ENCODE data around the gene SYTL3. TPM values are rescaled to one million over a fixed set of nuclear protein-coding genes. Genes with fewer than 3 reads are reported as not detected.

The SYTL3 gene
- total RNA-seq, 1 donor from 2014 or later = 0.77 TPM

DNA sequence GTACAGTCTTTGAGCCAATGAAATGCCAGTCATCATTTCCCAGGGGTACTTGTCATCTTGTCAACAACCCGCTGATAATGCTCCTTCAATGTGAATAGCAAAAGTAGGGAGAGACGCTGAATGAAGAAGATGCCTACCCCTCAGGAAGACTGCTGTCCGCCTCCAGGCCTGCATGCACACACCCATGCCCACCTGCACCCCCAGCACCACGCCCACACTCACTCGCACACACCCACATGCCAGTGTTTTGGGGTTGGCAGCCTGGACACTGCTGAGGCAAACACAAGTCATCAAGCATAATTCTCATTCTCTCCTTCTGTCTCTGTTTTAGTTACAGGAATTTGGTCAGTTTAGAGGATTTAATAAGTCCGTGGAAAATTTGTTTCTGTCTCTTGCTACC is 63.6 kb downstream of the SYTL3 start:
- no peak for DNase-seq (ENCODE audit: low spot score)
- no peak for TF ChIP-seq CTCF (IDR thresholded peaks at IDR 0.05; ENCODE audit: unreplicated experiment)
- no peaks in the 10 kb centered on the region for H3K9me3 Mint-ChIP-seq (ENCODE audit: unreplicated experiment)
- no peaks in the 10 kb centered on the region for H3K36me3 Mint-ChIP-seq (ENCODE audit: low read depth, unreplicated experiment)
- H3K4me3 Mint-ChIP-seq (ENCODE audit: unreplicated experiment) = no peak overlapping the region
- H3K27ac Mint-ChIP-seq (ENCODE audit: unreplicated experiment) = no peak overlapping the region
- peaks cover 2% of the 10 kb centered on the region for H3K27me3 Mint-ChIP-seq (ENCODE audit: unreplicated experiment)
- peaks cover 8% of the 10 kb centered on the region for H3K4me1 Mint-ChIP-seq (ENCODE audit: unreplicated experiment)

DNA sequence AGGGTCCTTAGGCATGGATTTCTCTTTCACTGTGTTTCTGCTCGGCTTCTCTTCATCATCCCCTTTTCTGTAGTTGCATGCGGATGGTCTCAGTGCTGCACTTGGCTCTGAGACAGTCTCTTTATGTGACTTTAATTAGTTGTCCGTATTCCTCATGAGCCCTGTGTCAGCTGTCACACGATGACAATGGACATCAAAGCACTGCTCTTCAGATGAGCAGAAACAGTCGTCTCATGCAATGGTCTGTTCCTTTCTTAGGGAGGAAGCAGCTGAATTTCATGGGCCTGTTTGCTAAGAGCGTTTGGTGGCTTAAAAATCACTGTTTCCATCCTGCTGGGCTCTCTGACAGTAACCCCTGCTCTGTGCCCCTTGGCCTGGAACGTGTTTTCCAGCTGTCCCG is 64.9 kb downstream of the SYTL3 start:
- H3K4me1 Mint-ChIP-seq (ENCODE audit: unreplicated experiment) = peaks cover 8% of the 10 kb centered on the region

DNA sequence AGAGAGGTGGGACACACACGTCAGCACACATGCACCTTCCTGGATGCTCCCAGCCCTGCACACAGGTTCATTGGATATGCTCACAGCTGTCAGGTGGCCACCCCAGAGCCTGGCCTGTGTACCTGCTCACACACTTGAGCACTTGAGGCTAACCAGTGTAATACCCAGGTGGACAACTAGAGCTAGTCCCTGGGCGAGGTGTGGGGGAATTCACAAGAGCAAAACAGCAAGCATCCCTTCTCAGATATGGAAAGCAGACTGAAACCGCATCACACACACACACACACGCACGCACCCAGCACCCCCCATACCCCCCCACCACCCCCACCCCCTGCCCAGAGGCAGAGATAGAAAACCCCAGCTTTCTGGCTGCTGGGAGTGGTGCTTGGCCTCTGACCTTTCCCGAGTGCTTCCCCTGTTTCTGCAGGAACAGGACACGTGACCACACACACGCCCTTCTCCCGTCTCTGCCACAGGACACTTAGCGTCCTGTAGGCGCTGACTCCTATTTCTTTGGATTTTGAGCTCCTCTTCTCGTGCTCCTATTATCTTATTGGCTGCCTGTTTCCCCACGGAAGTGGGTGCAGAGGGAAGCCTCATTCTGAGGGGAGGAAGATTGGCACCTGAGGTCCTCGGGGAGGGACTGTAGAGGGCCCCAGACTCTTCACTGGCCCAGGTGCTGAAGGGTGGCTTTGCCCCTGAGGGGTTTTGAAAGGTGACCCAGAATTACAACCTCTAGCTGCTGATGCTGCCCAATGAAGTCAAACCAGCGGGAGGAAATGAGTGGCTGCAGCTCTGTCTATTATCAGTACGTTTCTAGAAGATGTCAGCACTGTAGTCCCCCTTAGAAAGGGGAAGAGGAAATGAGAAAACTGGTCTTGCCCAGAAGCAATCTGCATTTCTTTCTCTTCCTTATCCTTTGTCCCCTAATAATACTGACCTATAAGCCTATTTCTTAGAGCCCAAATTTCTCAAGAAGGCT is 65.8 kb downstream of the SYTL3 start:
- no peak for DNase-seq (ENCODE audit: low spot score)
- H3K4me1 Mint-ChIP-seq (ENCODE audit: unreplicated experiment) = peaks cover 12% of the 10 kb centered on the region
- H3K27ac Mint-ChIP-seq (ENCODE audit: unreplicated experiment) = no peak overlapping the region

More for the DNA sequence above, 64.9 kb downstream of the SYTL3 start:
- H3K36me3 Mint-ChIP-seq (ENCODE audit: low read depth, unreplicated experiment) = no peaks in the 10 kb centered on the region
- no peaks in the 10 kb centered on the region for H3K9me3 Mint-ChIP-seq (ENCODE audit: unreplicated experiment)
- peaks cover 2% of the 10 kb centered on the region for H3K27me3 Mint-ChIP-seq (ENCODE audit: unreplicated experiment)
- no peak overlapping the region for H3K4me3 Mint-ChIP-seq (ENCODE audit: unreplicated experiment)
- H3K27ac Mint-ChIP-seq (ENCODE audit: unreplicated experiment) = no peak overlapping the region
- no peak for DNase-seq (ENCODE audit: low spot score)
- TF ChIP-seq CTCF (IDR thresholded peaks at IDR 0.05; ENCODE audit: unreplicated experiment) = no peak

GRCh38 chr6:158717341-158718330 is 67.8 kb downstream of the SYTL3 start:
- Mint-ChIP-seq H3K4me1 (ENCODE audit: unreplicated experiment) (peaks cover 14% of the 10 kb centered on the region), H3K9me3 (ENCODE audit: unreplicated experiment) (no peaks in the 10 kb centered on the region), H3K27me3 (ENCODE audit: unreplicated experiment) (peaks cover 2% of the 10 kb centered on the region), H3K27ac (ENCODE audit: unreplicated experiment) (no peak overlapping the region), H3K4me3 (ENCODE audit: unreplicated experiment) (no peak overlapping the region), H3K36me3 (ENCODE audit: low read depth, unreplicated experiment) (no peaks in the 10 kb centered on the region)
- DNase-seq (ENCODE audit: low spot score) = no peak
- no peak for TF ChIP-seq CTCF (IDR thresholded peaks at IDR 0.05; ENCODE audit: unreplicated experiment)

More for the DNA sequence above, 65.8 kb downstream of the SYTL3 start:
- H3K36me3 Mint-ChIP-seq (ENCODE audit: low read depth, unreplicated experiment) = no peaks in the 10 kb centered on the region
- H3K9me3 Mint-ChIP-seq (ENCODE audit: unreplicated experiment) = no peaks in the 10 kb centered on the region
- TF ChIP-seq CTCF (IDR thresholded peaks at IDR 0.05; ENCODE audit: unreplicated experiment) = no peak
- H3K4me3 Mint-ChIP-seq (ENCODE audit: unreplicated experiment) = no peak overlapping the region
- peaks cover 2% of the 10 kb centered on the region for H3K27me3 Mint-ChIP-seq (ENCODE audit: unreplicated experiment)

All from endothelial cell (in vitro differentiated cells).